MCF 10A (cell line): ENCODE data around the gene KCNG2. TPM values are rescaled to one million over a fixed set of nuclear protein-coding genes. Genes with fewer than 3 reads are reported as not detected.

Experiments
- BruUV-seq: library from RNA; stranded (reverse); fragments of 400-500 nt; replicated peaks from 2 replicates; lab custom pipeline; 2021; lab: Mats Ljungman, UMichigan
- CTCF ChIA-PET: fragments of 300-600 bp; sonication (Branson Sonifier 250); formaldehyde crosslinking; extraction: SDS; loops from one replicate; lab custom pipeline; 2021; ENCODE audit warnings: antibody characterized with exemption, inconsistent platforms; lab: Yijun Ruan, JAX
- POLR2A ChIA-PET: fragments of 300-600, 350-650 bp; sonication (Branson Sonifier 250); formaldehyde crosslinking; extraction: SDS; loops from one replicate; lab custom pipeline; 2020; ENCODE audit warnings: antibody characterized with exemption, inconsistent platforms; lab: Yijun Ruan, JAX
- DNase-seq: peaks from one replicate; pipeline ENCODE4 v3.0.0-alpha.2; 2018; ENCODE audit not compliant: unreplicated experiment
- H3K27ac Mint-ChIP-seq: one replicate; pipeline ENCODE4 v1.8.0; 2022; ENCODE audit warnings: mild to moderate bottlenecking, low read depth, mixed read lengths; ENCODE audit not compliant: unreplicated experiment
- H3K27me3 Mint-ChIP-seq: one replicate; pipeline ENCODE4 v1.8.0; 2022; ENCODE audit warnings: mixed read lengths; ENCODE audit not compliant: insufficient read depth, unreplicated experiment
- H3K36me3 Mint-ChIP-seq: one replicate; pipeline ENCODE4 v1.8.0; 2022; ENCODE audit warnings: mild to moderate bottlenecking, moderate library complexity, mixed read lengths; ENCODE audit not compliant: insufficient read depth, unreplicated experiment
- H3K4me1 Mint-ChIP-seq: one replicate; pipeline ENCODE4 v1.8.0; 2022; ENCODE audit warnings: mixed read lengths; ENCODE audit not compliant: insufficient read depth, unreplicated experiment
- H3K4me3 Mint-ChIP-seq: one replicate; pipeline ENCODE4 v1.8.0; 2022; ENCODE audit warnings: mild to moderate bottlenecking, moderate library complexity, mixed read lengths; ENCODE audit not compliant: unreplicated experiment
- H3K9me3 Mint-ChIP-seq: one replicate; pipeline ENCODE4 v1.8.0; 2022; ENCODE audit warnings: mixed read lengths; ENCODE audit not compliant: unreplicated experiment
- intact Hi-C: fragments of 100-400 bp; cut with micrococcal nuclease; formaldehyde crosslinking; loops from 2 replicates; pipeline ENCODE4 v1.14.1; 2022
- total RNA-seq: library from RNA; stranded (reverse); gene quantifications from 2 replicates; pipeline ENCODE4 v1.2.3, GENCODE V29; 2022
- TF ChIP-seq, protein P1 (sequence below): fragments of 200-600 bp; IDR thresholded peaks from one replicate; pipeline ENCODE4 v1.8.0; 2022; ENCODE audit warnings: antibody characterized with exemption, mild to moderate bottlenecking; ENCODE audit not compliant: unreplicated experiment

Gene KCNG2
- total RNA-seq, 1 experiment from 2014 or later: not detected

DNA sequence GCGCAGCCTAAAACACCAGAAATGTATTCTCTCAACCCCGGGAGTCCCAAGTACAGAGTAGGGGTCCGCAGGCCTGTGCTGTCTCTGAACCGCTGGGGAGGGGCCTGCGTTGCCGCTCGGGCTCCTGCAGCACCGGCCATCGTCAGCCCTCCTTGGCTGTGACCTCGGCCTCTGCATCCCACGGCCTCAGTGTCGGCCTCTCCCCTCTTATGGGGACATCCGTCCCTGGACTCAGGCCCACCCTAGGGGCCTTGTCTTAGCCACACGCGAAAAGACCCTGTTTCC, 50.5 kb downstream of the KCNG2 start:
- POLR2A ChIA-PET: no interaction called here
- intact Hi-C loops: no loop called here
- peaks cover 12% of the 10 kb centered on the region for H3K9me3 Mint-ChIP-seq
- CTCF ChIA-PET: interaction anchor here (1.7 kb wide), 1 partner anchor 9 kb away, joined by 6 read pairs; no protein-coding TSS in a partner anchor
- no peak for DNase-seq
- no peak overlapping the region for H3K4me3 Mint-ChIP-seq
- H3K4me1 Mint-ChIP-seq: no peaks in the 10 kb centered on the region
- TF ChIP-seq, protein P1, sequence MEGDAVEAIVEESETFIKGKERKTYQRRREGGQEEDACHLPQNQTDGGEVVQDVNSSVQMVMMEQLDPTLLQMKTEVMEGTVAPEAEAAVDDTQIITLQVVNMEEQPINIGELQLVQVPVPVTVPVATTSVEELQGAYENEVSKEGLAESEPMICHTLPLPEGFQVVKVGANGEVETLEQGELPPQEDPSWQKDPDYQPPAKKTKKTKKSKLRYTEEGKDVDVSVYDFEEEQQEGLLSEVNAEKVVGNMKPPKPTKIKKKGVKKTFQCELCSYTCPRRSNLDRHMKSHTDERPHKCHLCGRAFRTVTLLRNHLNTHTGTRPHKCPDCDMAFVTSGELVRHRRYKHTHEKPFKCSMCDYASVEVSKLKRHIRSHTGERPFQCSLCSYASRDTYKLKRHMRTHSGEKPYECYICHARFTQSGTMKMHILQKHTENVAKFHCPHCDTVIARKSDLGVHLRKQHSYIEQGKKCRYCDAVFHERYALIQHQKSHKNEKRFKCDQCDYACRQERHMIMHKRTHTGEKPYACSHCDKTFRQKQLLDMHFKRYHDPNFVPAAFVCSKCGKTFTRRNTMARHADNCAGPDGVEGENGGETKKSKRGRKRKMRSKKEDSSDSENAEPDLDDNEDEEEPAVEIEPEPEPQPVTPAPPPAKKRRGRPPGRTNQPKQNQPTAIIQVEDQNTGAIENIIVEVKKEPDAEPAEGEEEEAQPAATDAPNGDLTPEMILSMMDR: no peak
- peaks cover 9% of the 10 kb centered on the region for H3K27me3 Mint-ChIP-seq
- no peaks in the 10 kb centered on the region for H3K36me3 Mint-ChIP-seq
- H3K27ac Mint-ChIP-seq: no peak overlapping the region
- no TSS peak for BruUV-seq

DNA sequence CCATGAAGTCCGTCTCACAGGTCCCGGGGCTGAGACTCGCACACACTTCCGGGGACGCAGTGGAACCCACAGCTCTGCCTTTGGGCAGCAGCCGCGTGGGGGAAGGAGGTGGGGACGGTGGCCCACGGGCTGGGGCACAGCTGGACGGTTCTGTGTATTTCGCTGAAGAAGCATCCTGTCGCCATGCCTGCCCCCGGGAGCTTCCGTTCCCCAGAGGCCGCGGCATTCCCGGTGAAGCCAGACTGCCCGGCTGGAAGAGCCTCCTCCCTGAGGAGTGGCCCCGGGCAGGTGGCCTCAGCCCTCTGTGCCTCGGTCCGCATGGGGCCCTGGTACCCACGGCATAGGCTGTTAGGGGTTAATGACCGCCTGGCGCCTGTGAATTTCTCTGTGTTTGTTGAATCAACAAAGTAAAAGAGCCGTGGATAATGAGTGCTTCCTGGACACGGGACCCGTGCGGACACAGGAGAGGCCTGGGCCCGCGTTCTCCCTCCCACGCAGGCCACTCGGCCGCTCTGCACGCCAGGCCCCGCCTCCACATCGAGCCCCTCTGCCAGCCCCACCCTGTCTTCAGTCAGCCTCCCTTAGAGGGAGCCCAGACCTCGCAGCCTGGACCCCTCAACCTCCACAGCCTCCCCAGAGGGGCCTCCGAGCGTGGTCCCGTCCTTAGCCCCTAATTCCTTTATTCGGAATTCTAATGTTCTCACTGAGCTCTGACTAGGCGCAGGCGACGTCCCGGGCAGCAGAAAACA, 51.0 kb downstream of the KCNG2 start:
- Mint-ChIP-seq H3K4me3 (no peak overlapping the region), H3K9me3 (peaks cover 14% of the 10 kb centered on the region), H3K36me3 (no peaks in the 10 kb centered on the region), H3K4me1 (no peaks in the 10 kb centered on the region), H3K27ac (no peak overlapping the region), H3K27me3 (peaks cover 4% of the 10 kb centered on the region)
- TF ChIP-seq, protein P1: no peak
- ChIA-PET CTCF (interaction anchor here (1.7 kb wide), 1 partner anchor 8 kb away, joined by 6 read pairs; no protein-coding TSS in a partner anchor), POLR2A (no interaction called here)
- intact Hi-C loops: no loop called here
- no TSS peak for BruUV-seq
- no peak for DNase-seq

DNA sequence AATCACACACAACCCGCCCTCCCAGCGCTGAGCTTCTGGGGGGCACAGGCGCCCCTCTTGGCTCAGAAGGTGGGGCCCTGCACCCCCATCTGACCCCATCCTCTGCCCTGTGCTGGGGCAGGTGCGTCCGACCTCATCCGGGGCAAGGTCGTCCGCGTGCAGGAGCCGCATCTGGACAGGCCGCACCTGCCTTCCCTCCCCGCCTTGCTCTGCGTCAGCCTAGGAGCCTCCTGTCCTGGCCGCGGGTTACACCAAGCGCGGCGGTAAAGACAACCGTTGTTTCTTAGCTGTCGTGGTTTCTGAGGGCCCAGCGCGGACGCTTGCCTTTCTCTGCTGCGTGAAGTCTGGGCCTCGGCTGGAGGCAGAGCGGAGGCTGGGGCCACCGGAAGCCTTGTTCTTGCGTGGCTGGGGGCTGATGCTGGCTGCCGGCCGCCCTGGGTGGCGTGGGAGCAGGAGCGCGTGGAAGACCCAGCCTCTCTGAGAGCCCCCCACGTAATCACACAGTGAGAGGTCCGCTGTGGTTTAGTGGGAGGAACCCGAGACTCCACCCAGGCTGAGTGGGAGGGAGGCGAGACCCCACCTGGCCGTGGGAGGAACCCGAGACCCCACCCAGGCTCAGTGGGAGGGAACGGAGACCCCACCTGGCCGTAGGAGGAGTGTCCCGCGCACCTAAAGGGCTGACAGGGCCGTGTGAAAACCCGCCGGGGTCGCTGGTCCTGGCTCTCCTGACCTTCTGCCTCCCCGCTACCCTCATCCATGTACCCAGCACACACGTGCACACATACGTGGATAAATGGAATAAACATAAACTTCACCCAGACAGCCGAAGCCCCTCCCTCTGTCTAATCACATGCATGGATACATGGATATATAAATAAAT, 51.8 kb downstream of the KCNG2 start:
- CTCF ChIA-PET: no interaction called here
- no TSS peak for BruUV-seq
- no peak for DNase-seq
- Mint-ChIP-seq H3K4me1 (no peaks in the 10 kb centered on the region), H3K27me3 (no peaks in the 10 kb centered on the region), H3K4me3 (no peak overlapping the region), H3K27ac (no peak overlapping the region), H3K36me3 (no peaks in the 10 kb centered on the region), H3K9me3 (peaks cover 7% of the 10 kb centered on the region)
- TF ChIP-seq, protein P1: no peak
- intact Hi-C loops: no loop called here
- POLR2A ChIA-PET: no interaction called here

DNA sequence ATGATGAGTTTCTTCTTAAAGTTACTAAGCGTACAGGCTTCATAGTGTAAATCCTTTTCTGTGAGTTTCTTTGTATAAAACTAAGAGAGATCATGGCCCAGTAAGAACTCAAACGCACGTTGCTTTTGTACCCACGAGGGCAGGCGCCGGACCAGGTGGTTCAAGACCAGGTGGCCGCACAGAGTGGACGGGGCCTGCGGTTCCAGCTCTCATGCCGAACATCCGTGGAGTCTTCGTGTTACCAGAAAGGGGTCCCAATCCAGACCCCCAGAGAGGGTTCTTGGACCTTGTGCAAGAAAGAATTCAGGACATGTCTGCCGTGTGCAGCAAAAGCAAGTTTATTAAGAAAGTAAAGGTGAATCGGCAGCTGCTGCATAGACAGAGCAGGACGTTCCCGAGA, 53.0 kb downstream of the KCNG2 start:
- peaks cover 7% of the 10 kb centered on the region for H3K9me3 Mint-ChIP-seq
- no peak for DNase-seq
- H3K27ac Mint-ChIP-seq: no peak overlapping the region
- no peak overlapping the region for H3K4me3 Mint-ChIP-seq
- no peaks in the 10 kb centered on the region for H3K27me3 Mint-ChIP-seq
- no peaks in the 10 kb centered on the region for H3K36me3 Mint-ChIP-seq
- H3K4me1 Mint-ChIP-seq: no peaks in the 10 kb centered on the region
- BruUV-seq: no TSS peak
- ChIA-PET POLR2A (interaction anchor here (0.6 kb wide), 1 partner anchor 42 kb away, joined by 3 read pairs; no protein-coding TSS in a partner anchor), CTCF (no interaction called here)
- intact Hi-C loops: no loop called here
- TF ChIP-seq, protein P1: no peak
